GM19043 (cell line): Measurements from ENCODE around the gene CBS.
"Not testable (repeated sequence)": the region's sequence is repeated elsewhere in the genome, so short reads cannot be mapped to it uniquely, and the experiment has no call there.

ENCODE experiments used
- ATAC-seq: cut with Tn5 transposase; IDR thresholded peaks from one replicate; pipeline ENCODE4 v1.9.1; 2021; ENCODE audit warnings: low read depth; ENCODE audit not compliant: unreplicated experiment

The CBS gene

GRCh38 chr21:43027846-43028731 is 47.5 kb downstream of the CBS start:
- no peak for ATAC-seq

- no peak for ATAC-seq
Observed at GRCh38 chr21:43025636-43026180, 49.9 kb downstream of the CBS start.

GRCh38 chr21:43024439-43025136 is 51.0 kb downstream of the CBS start:
- ATAC-seq, result no peak

- ATAC-seq, result no peak
Observed at GRCh38 chr21:43023175-43023574, 52.5 kb downstream of the CBS start.

GRCh38 chr21:43021756-43022600 is 53.7 kb downstream of the CBS start:
- no peak for ATAC-seq

GRCh38 chr21:43021191-43021590 is 54.4 kb downstream of the CBS start:
- ATAC-seq, result no peak

- ATAC-seq, result no peak
Observed at GRCh38 chr21:43020771-43021170, 54.9 kb downstream of the CBS start.

- no peak for ATAC-seq
Observed at GRCh38 chr21:43020177-43020576, 55.5 kb downstream of the CBS start.

- no peak for ATAC-seq
Observed at GRCh38 chr21:43018519-43018918, 57.1 kb downstream of the CBS start.

GRCh38 chr21:43016728-43017127 is 58.9 kb downstream of the CBS start:
- no peak for ATAC-seq

- ATAC-seq, result no peak
Observed at GRCh38 chr21:43015906-43016540, 59.6 kb downstream of the CBS start.

- no peak for ATAC-seq
Observed at GRCh38 chr21:43012596-43012995, 63.0 kb downstream of the CBS start.

GRCh38 chr21:43006874-43007208 is 68.8 kb downstream of the CBS start:
- no peak for ATAC-seq

GRCh38 chr21:43006051-43006873 is 69.4 kb downstream of the CBS start:
- not testable (repeated sequence) for ATAC-seq

- ATAC-seq, result no peak
Observed at GRCh38 chr21:43005635-43006034, 70.0 kb downstream of the CBS start.

GRCh38 chr21:43004926-43005325 is 70.7 kb downstream of the CBS start:
- ATAC-seq, result no peak
